Activated CD4-positive, alpha-beta memory T cell treated with anti-CD3 and anti-CD28 coated beads, Interleukin-2, amount 10 ng/mL, durations not matched to agents 7 days and 5 days (primary cell): ENCODE measurements around the gene CEP104. TPM values are rescaled to one million over a fixed set of nuclear protein-coding genes. Genes with fewer than 3 reads are reported as not detected.

ENCODE experiments used
- CTCF ChIA-PET: fragments of 350-600 bp; sonication (Branson Sonifier 250); formaldehyde crosslinking; loops from one replicate; lab custom pipeline; 2021; ENCODE audit warnings: antibody characterized with exemption, inconsistent platforms; lab: Charles Lee
- POLR2A ChIA-PET: fragments of 350-600 bp; sonication (Branson Sonifier 250); formaldehyde crosslinking; loops from one replicate; lab custom pipeline; 2021; ENCODE audit warnings: antibody characterized with exemption; lab: Charles Lee
- DNase-seq: peaks from one replicate; pipeline ENCODE4 v3.0.0-alpha.2; 2020
- H3K27ac Mint-ChIP-seq: one replicate; pipeline ENCODE4 v1.8.0; 2021; ENCODE audit warnings: mild to moderate bottlenecking, mixed read lengths
- H3K27me3 Mint-ChIP-seq: one replicate; pipeline ENCODE4 v1.8.0; 2021; ENCODE audit warnings: mixed read lengths
- H3K36me3 Mint-ChIP-seq: one replicate; pipeline ENCODE4 v1.8.0; 2021; ENCODE audit warnings: low read depth, mixed read lengths
- H3K4me1 Mint-ChIP-seq: one replicate; pipeline ENCODE4 v1.8.0; 2021; ENCODE audit warnings: mixed read lengths
- H3K4me3 Mint-ChIP-seq: one replicate; pipeline ENCODE4 v1.8.0; 2021; ENCODE audit warnings: mild to moderate bottlenecking, mixed read lengths
- H3K9me3 Mint-ChIP-seq: one replicate; pipeline ENCODE4 v1.8.0; 2021; ENCODE audit warnings: mixed read lengths
- total RNA-seq, 2 experiments: library from RNA; stranded (reverse); gene quantifications; one replicate each; pipeline ENCODE4 v1.2.3, GENCODE V29; 2021

The CEP104 gene
- total RNA-seq, 2 experiments from 2014 or later = 43.0 to 46.0 TPM

DNA sequence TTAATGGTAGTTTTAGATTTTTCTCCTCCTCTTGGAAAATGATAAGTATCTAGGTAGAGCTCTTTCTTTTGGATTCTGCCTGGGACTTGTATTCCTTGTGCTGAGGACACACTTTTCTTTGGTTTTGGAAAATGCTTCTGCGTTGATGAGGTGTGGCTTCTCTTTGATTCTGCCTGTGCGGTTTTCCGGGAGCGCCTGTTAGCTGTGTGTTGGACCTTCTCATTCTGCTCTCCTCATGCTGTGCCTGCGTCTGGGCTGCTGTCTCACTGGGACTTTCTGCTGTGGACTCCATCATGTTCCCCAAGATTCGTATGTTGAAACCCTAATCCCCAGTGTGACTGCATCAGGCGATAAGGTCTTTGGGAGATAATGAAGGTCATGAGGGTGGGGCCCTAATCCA, 22.1 kb upstream of the CEP104 start:
- POLR2A ChIA-PET = no interaction called here
- no peak overlapping the region for H3K4me3 Mint-ChIP-seq
- peaks cover 30% of the 10 kb centered on the region for H3K36me3 Mint-ChIP-seq
- peaks cover 9% of the 10 kb centered on the region for H3K9me3 Mint-ChIP-seq
- no peak overlapping the region for H3K27ac Mint-ChIP-seq
- H3K27me3 Mint-ChIP-seq = no peaks in the 10 kb centered on the region
- CTCF ChIA-PET = no interaction called here
- DNase-seq = no peak
- peaks cover 4% of the 10 kb centered on the region for H3K4me1 Mint-ChIP-seq

DNA sequence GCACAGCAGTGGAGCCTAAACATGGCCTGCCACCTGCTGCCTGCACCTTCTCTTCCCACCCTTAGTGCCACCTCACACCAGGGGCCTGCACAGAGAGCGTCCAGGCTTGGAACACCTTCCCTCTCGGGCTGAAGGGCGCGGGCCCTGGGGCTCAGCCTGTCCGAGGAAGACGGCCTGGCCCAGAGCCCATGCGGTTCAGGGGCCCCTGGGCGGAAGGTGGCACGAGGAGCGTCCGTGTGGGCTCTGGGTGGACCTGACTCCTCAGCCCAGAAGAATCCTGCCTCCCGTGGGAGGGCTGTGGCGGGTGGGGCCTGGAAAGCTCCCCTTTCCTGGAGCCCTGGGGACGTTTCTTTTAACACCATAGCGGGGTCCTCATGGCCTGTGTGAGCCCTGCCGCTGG, 19.7 kb upstream of the CEP104 start:
- POLR2A ChIA-PET = no interaction called here
- Mint-ChIP-seq H3K27me3 (no peaks in the 10 kb centered on the region), H3K36me3 (peaks cover 30% of the 10 kb centered on the region), H3K4me1 (no peaks in the 10 kb centered on the region), H3K27ac (no peak overlapping the region), H3K9me3 (peaks cover 11% of the 10 kb centered on the region), H3K4me3 (no peak overlapping the region)
- CTCF ChIA-PET = interaction anchor here (0.9 kb wide), 1 partner anchor 19 kb away, joined by 3 read pairs; the partner anchor contains the start of genes CEP104 and DFFB
- no peak for DNase-seq

DNA sequence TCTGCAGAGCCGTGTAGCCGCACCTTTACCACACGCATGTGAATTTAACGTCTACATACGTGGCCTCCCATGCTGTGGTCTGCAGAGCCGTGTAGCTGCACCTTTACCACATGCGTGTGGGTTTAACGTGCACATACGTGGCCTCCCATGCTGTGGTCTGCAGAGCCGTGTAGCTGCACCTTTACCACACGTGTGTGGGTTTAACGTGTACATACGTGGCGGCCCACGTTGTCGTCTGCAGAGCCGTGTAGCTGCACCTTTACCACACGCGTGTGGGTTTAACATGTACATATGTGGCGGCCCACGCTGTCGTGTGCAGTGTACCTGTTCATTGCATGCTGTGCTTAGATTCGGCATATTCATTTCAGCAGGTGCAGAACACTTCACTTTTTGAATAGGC, 17.7 kb upstream of the CEP104 start:
- CTCF ChIA-PET = no interaction called here
- no peaks in the 10 kb centered on the region for H3K4me1 Mint-ChIP-seq
- H3K9me3 Mint-ChIP-seq = peaks cover 11% of the 10 kb centered on the region
- no peak overlapping the region for H3K4me3 Mint-ChIP-seq
- DNase-seq = no peak
- no peaks in the 10 kb centered on the region for H3K27me3 Mint-ChIP-seq
- POLR2A ChIA-PET = no interaction called here
- H3K27ac Mint-ChIP-seq = no peak overlapping the region
- H3K36me3 Mint-ChIP-seq = peaks cover 30% of the 10 kb centered on the region

DNA sequence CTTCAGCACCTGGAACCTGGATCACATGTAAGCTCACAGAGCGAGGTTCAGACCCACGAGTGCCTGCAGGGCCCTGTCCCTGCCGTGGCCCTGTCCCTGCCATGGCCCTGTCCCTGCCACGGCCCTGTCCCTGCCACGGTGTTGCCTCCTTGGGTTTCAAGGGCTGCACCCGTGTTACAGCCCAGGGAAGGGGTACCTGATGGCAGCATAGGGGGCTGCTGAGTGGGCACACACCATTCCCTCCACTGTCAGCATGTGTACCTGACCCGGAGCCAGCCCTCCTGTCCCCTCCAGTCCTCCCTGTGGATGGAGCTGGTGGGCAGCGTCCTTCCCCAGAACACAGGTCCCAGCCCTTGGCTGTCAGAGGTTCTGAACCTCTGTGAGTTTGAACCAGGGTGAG, 15.5 kb upstream of the CEP104 start:
- ChIA-PET POLR2A (no interaction called here), CTCF (no interaction called here)

DNA sequence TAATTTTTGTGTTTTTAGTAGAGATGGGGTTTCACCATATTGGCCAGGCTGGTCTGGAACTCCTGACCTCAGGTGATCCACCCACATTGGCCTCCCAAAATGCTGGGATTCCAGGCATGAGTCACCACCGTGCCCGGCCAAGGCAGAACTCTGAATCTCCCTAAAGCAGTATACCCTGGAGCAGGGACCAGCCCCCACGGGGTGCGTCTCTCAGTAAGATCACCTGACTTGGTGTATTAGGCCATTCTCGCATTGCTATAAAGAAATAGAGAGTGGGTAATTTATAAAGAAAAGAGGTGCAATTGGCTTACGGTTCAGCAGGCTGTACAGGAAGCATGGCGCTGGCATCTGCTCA, 14.4 kb upstream of the CEP104 start:
- Mint-ChIP-seq H3K27me3 (no peaks in the 10 kb centered on the region), H3K4me1 (no peaks in the 10 kb centered on the region), H3K9me3 (peaks cover 8% of the 10 kb centered on the region), H3K4me3 (no peak overlapping the region), H3K36me3 (peaks cover 31% of the 10 kb centered on the region), H3K27ac (no peak overlapping the region)
- CTCF ChIA-PET = no interaction called here
- DNase-seq = no peak
- POLR2A ChIA-PET = no interaction called here

More for the DNA sequence above, 15.5 kb upstream of the CEP104 start:
- Mint-ChIP-seq H3K4me1 (no peaks in the 10 kb centered on the region), H3K4me3 (no peak overlapping the region), H3K27ac (no peak overlapping the region), H3K36me3 (peaks cover 27% of the 10 kb centered on the region), H3K9me3 (peaks cover 8% of the 10 kb centered on the region), H3K27me3 (no peaks in the 10 kb centered on the region)
- DNase-seq = no peak

DNA sequence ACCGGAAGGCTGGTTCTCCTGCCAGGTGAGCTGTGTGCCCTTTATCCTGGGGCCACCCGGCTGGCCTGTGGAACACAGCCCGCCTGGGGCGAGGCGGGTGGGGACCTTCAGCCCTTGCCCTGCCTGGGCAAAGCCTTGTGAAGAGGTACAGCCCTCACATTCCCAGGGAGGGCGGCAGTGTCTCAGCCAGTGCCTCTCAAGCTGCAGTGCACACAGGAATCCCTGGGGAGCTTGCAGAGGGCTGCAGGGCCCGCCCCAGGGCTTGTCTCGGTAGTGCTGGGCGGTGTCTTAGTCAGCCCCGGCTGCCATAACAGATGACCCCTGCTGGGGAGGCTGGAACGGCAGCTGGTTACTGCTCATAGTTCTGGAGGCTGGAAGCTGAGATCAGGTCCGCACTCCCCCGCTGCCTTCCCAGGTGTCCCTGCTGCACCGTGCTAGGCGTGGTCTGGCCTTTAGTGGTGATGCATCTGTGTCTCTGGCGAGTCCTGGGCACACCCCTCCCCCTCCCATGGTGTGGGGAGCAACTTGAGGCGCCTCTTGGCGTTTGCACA, 12.8 kb upstream of the CEP104 start:
- Mint-ChIP-seq H3K27ac (no peak overlapping the region), H3K4me1 (peaks cover under 1% of the 10 kb centered on the region), H3K9me3 (peaks cover 8% of the 10 kb centered on the region), H3K4me3 (no peak overlapping the region), H3K27me3 (no peaks in the 10 kb centered on the region), H3K36me3 (peaks cover 20% of the 10 kb centered on the region)
- no peak for DNase-seq
- CTCF ChIA-PET = no interaction called here
- POLR2A ChIA-PET = no interaction called here

DNA sequence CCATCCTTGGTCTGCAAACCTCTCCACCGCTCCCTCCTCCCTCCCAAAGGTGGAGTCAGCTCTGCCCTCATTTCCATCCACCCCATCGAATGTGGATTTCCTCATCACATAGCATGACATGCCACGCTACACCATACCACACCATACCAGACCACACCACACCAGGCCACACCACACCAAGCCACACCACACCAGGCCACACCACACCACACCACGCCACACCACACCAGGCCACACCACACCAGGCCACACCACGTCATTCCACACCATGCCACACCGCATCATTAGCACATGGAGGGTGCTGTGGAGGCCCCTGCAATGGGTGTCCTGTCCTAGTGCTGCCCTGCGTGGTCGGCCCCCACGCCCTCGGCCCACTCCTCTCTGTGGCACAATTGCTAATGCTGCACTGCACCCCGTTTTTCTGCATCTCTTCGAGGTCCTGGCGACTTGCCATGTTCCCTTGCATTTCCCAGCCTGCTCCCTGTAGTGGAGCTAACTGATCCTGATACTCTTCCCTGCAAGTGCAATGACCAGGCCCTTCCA, 11.5 kb upstream of the CEP104 start:
- peaks cover 14% of the 10 kb centered on the region for H3K36me3 Mint-ChIP-seq
- H3K4me3 Mint-ChIP-seq = no peak overlapping the region
- ChIA-PET CTCF (no interaction called here), POLR2A (no interaction called here)
- DNase-seq = no peak
- H3K4me1 Mint-ChIP-seq = peaks cover 1% of the 10 kb centered on the region
- peaks cover 7% of the 10 kb centered on the region for H3K9me3 Mint-ChIP-seq
- no peaks in the 10 kb centered on the region for H3K27me3 Mint-ChIP-seq
- H3K27ac Mint-ChIP-seq = no peak overlapping the region

DNA sequence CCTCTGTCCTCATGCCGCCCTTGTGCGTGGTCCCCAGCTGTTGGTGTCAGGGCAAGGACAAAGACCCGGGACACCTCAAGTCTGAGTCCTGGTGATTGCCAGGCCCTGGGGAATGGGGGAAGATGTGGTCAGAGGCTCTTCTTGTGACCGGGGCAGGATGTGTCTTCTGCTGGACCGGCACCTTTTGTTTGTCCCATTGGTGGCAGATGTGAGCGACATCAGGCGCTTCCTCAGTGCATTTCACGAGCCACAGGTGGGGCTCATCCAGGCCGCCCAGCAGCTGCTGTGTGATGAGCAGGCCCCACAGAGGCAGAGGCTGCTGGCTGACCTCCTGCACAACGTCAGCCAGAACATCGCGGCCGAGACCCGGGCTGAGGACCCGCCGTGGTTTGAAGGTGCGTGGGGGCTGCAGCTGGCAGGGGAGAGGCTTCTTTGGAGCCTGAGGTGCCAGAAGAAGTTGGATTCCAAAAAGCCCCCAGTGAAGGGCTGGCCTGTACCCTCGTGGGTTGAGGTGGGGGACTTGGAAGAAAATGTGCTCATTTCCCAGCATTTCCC, 8.7 kb upstream of the CEP104 start:
- no peak for DNase-seq
- Mint-ChIP-seq H3K9me3 (peaks cover 6% of the 10 kb centered on the region), H3K27me3 (no peaks in the 10 kb centered on the region), H3K4me1 (peaks cover 1% of the 10 kb centered on the region), H3K36me3 (peaks cover 13% of the 10 kb centered on the region), H3K27ac (no peak overlapping the region), H3K4me3 (no peak overlapping the region)
- CTCF ChIA-PET = no interaction called here
- POLR2A ChIA-PET = no interaction called here

DNA sequence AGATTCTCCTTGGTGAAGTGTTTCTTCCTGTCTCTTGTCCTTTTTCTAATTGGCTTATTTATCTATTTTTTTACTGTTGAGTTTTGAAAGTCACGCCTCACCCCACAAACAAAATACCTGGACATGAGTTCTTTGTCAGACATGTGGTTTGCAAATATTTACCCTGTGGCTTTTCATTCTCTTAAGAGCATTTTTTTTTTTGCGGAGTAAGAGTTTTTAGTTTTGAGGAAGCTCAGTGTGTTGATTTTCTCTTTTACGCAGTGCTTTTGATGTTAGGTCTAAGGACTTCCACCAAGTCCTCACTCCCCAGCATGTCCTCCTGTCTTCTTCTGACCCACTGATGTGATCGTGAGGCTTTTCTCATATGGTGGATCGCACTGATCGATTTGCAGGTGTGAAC, 7.9 kb upstream of the CEP104 start:
- Mint-ChIP-seq H3K9me3 (peaks cover 6% of the 10 kb centered on the region), H3K4me1 (peaks cover 1% of the 10 kb centered on the region), H3K4me3 (no peak overlapping the region), H3K27me3 (no peaks in the 10 kb centered on the region), H3K36me3 (peaks cover 13% of the 10 kb centered on the region), H3K27ac (no peak overlapping the region)
- CTCF ChIA-PET = no interaction called here
- DNase-seq = no peak
- POLR2A ChIA-PET = no interaction called here

DNA sequence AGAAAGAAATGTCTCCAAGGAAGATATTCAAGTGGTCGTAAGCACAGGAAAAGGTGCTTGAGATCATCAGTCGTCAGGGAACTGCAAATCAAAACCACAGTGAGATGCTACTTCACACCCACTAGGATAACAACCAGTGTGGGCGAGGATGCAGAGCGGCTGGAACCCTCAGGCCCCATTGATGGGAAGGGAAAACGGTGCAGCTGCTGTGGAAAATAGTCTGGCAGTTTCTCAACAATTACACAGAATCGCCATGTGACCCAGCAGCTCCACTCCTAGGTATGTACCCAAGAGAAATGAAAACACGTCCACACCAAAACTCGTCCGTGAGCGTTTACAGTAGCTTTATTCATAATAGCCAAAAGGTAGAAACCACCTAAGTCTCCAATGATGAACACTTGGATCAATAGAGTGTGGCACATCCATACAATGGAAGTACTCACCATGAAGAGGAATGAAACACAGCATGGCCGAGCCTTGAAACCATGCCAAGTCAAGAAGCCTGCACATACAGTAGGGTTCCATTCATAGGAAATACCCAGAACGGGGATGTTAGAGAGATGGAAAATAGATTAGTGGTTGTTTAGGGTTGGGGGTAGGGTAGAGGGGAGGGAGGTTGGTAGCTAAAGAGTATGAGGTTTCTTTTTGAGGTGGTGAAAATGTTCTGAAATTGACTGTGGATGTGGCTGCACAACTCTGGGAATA, 6.4 kb upstream of the CEP104 start:
- DNase-seq = no peak
- H3K36me3 Mint-ChIP-seq = peaks cover 8% of the 10 kb centered on the region
- H3K9me3 Mint-ChIP-seq = peaks cover 1% of the 10 kb centered on the region
- H3K27ac Mint-ChIP-seq = no peak overlapping the region
- POLR2A ChIA-PET = interaction anchor here (1.1 kb wide), 1 partner anchor 21 kb away, joined by 3 read pairs; no protein-coding TSS in a partner anchor
- H3K27me3 Mint-ChIP-seq = no peaks in the 10 kb centered on the region
- peaks cover 10% of the 10 kb centered on the region for H3K4me1 Mint-ChIP-seq
- H3K4me3 Mint-ChIP-seq = no peak overlapping the region
- CTCF ChIA-PET = no interaction called here

DNA sequence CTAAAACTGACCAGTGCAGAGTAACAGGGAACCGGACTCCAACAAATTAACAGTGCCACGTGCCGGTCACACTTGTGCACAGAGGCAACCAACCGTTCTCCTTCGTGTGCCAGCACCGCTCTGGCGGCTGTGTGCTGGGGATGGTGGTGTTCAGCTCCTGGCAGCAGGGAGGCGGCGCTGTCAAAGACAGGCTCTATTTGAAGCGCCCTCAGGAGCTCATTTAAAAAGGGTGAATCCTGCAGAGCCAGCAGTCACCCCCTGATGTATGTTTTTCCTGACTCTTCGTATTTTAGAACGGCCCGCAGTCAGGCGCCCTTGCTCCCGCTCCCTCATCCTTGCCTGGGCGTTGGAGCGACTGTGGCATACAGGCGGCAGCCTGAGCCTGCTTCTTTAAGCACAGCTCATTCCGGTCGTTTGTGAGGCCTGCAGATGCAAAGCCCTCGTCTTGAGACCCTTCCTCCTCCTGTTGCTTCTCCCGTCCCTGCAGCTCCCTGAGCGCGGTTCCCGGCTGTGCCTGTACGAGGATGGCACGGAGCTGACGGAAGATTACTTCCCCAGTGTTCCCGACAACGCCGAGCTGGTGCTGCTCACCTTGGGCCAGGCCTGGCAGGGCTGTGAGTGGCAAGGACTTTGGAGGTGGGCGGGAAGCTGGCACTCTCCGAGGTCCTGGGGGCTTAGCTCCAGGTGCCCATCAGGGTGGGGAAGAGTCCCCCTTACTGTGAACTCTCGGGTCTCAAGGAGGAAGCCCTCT, 1.4 kb upstream of the CEP104 start:
- Mint-ChIP-seq H3K4me3 (peak overlapping the region; percentile 83), H3K27ac (no peak overlapping the region), H3K27me3 (no peaks in the 10 kb centered on the region), H3K9me3 (no peaks in the 10 kb centered on the region), H3K4me1 (peaks cover 33% of the 10 kb centered on the region), H3K36me3 (peaks cover 5% of the 10 kb centered on the region)
- DNase-seq = peak; percentile 21
- ChIA-PET CTCF (interaction anchor here (1.2 to 2.2 kb wide), 6 partner anchors 19 to 88 kb away, joined by 3 to 17 read pairs (median 7); partner anchors contain the start of genes C1orf174 and LRRC47), POLR2A (interaction anchor here (0.6 to 2.5 kb wide), 7 partner anchors 25 to 62 kb away, joined by 3 to 21 read pairs (median 3); partner anchors contain the start of genes C1orf174 and LRRC47)

DNA sequence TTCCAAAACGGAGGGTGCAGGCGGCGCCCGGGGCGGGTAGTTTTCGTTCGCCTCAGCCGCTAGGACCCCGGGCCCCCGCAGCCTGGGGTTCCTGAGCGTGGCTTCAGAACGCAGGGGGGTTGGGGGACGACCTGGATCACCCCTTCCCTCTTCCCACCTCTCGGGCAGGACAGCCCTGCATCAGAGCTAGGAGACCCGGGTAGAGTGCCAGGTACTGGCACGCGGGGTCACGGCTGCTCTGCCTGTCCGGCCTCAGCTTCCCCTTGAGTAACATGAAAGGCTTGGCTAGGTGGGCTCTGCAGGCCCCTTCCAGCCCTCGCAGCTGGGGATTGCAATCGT, 749 bp upstream of the CEP104 start:
- Mint-ChIP-seq H3K27me3 (no peaks in the 10 kb centered on the region), H3K4me3 (peak overlapping the region; percentile 83), H3K9me3 (no peaks in the 10 kb centered on the region), H3K27ac (no peak overlapping the region), H3K36me3 (peaks cover 5% of the 10 kb centered on the region), H3K4me1 (peaks cover 33% of the 10 kb centered on the region)
- no peak for DNase-seq
- ChIA-PET POLR2A (interaction anchor here (1.0 to 2.5 kb wide), 7 partner anchors 26 to 62 kb away, joined by 3 to 21 read pairs (median 3); partner anchors contain the start of genes C1orf174 and LRRC47), CTCF (interaction anchor here (0.7 to 2.2 kb wide), 8 partner anchors 20 to 88 kb away, joined by 3 to 17 read pairs (median 7); partner anchors contain the start of genes C1orf174 and LRRC47)
